Esophagus squamous epithelium (tissue), 4 donors: ENCODE results near the gene BRD1.

Source experiments
- POLR2A ChIP-seq, 4 donors: fragments of 450-650 bp; IDR thresholded peaks; one replicate each; pipeline ENCODE4 v1.6.1; 2017; ENCODE audit warnings: antibody characterized with exemption in 4 of 4, mild to moderate bottlenecking in 4 of 4, moderate library complexity in 3 of 4
- TF ChIP-seq, protein P1 (sequence below), 6 experiments: fragments of 450-650 bp in 4 of 6; fragments of 200-600 bp in 2 of 6; sonication (generic) in 2 of 6; IDR thresholded peaks; one replicate each; pipeline ENCODE4 v1.5.1; 2016 to 2019; ENCODE audit warnings: antibody characterized with exemption in 6 of 6, mild to moderate bottlenecking in 4 of 6, moderate library complexity in 4 of 6

DNA sequence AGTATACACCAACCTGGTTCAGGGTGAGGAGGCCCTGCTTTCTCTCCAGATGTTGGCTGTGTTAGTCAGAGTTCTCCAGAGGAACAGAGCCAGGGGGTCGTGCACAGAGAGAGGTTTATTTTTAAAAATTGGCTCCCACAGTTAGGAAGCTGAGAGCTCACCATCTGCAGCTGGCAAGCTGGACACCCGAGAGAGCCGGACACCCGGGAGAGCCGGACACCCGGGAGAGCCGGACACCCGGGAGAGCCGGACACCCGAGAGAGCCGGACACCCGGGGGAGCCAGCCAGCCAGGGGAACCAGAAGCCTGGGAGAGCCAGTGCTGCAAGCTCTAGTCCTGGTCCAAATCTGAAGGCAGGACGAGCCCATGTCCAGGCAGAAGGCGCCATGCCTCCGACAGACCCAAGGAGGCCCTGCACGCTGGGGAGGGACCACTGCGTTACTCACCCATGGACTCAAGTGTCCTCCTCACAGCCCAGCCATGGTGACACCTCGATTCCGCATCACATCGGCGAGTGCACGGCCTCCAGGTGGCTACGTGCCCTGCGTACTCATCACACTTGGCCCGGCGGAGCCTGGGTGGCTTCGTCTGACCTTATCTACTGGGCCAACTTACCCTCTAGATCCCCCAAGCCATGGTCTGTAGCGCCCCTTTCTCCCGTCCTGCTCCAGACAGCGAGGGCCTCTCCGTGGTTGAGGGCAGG is 99.0 kb downstream of the BRD1 start:
- TF ChIP-seq, protein P1, sequence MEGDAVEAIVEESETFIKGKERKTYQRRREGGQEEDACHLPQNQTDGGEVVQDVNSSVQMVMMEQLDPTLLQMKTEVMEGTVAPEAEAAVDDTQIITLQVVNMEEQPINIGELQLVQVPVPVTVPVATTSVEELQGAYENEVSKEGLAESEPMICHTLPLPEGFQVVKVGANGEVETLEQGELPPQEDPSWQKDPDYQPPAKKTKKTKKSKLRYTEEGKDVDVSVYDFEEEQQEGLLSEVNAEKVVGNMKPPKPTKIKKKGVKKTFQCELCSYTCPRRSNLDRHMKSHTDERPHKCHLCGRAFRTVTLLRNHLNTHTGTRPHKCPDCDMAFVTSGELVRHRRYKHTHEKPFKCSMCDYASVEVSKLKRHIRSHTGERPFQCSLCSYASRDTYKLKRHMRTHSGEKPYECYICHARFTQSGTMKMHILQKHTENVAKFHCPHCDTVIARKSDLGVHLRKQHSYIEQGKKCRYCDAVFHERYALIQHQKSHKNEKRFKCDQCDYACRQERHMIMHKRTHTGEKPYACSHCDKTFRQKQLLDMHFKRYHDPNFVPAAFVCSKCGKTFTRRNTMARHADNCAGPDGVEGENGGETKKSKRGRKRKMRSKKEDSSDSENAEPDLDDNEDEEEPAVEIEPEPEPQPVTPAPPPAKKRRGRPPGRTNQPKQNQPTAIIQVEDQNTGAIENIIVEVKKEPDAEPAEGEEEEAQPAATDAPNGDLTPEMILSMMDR (IDR thresholded peaks at IDR 0.05): no peak
- no peak for TF ChIP-seq POLR2A (IDR thresholded peaks at IDR 0.05)
